Lower leg skin (tissue), 4 donors: Measurements from ENCODE around the gene TSPAN32. TPM values are rescaled to one million over a fixed set of nuclear protein-coding genes. Genes with fewer than 3 reads are reported as not detected.
A peak's percentile ranks its signal among the peaks of the same experiment; 100 is the strongest.
"Not testable (repeated sequence)": the region's sequence is repeated elsewhere in the genome, so short reads cannot be mapped to it uniquely, and the experiment has no call there.

Experiments used
- DNase-seq, 2 donors: peaks; one replicate each; pipeline ENCODE4 v3.0.0-alpha.2; 2019; ENCODE audit warnings: low spot score in 2 of 2
- H3K4me3 ChIP-seq: fragments of 200-600 bp; sonication (generic); 2 replicates; pipeline ENCODE4 v1.5.1; 2017; ENCODE audit warnings: mild to moderate bottlenecking, low read depth; ENCODE audit not compliant: poor library complexity, severe bottlenecking
- CTCF ChIP-seq, 3 donors: fragments of 450-650 bp; IDR thresholded peaks; one replicate each; pipeline ENCODE4 v1.5.1; 2016; ENCODE audit warnings: antibody characterized with exemption in 3 of 3, mild to moderate bottlenecking in 3 of 3, moderate library complexity in 2 of 3
- POLR2A ChIP-seq, 2 donors: fragments of 450-650 bp; IDR thresholded peaks; one replicate each; pipeline ENCODE4 v1.6.1; 2016 to 2017; ENCODE audit warnings: antibody characterized with exemption in 2 of 2, mild to moderate bottlenecking in 1 of 2, moderate library complexity in 1 of 2
- WGBS, 2 donors: methylation state at CpG; one replicate each; pipeline ENCODE4 v1.1.5; 2018; 5-methylcytosine and 5-hydroxymethylcytosine counted together
- intact Hi-C: fragments of 100-400 bp; cut with DNase I; formaldehyde crosslinking; loops from one replicate; pipeline ENCODE4 v1.15.0; 2023; ENCODE audit warnings: low total_unique reads
- total RNA-seq, 4 donors: library from RNA; depleted of rRNA; stranded (reverse); fragments of >200 nt; gene quantifications; one replicate each; pipeline ENCODE4 v1.1.0, GENCODE V29; 2016

TSPAN32 gene
- total RNA-seq, 4 donors from 2014 or later: 0.30 to 2.4 (median 1.5) TPM

- DNase-seq: peak in 1 of 2 donors; percentile 18
- WGBS, 2 donors: 86 to 95% methylated on average over 14 of the region's 14 CpGs
Observed at GRCh38 chr11:2276280-2277007, 25.4 kb upstream of the TSPAN32 start.

GRCh38 chr11:2277008-2277346 is 24.8 kb upstream of the TSPAN32 start:
- no peak overlapping the region for H3K4me3 ChIP-seq
- DNase-seq: peak in 1 of 2 donors; percentile 26
- WGBS, 2 donors: 48 to 74% methylated on average over 6 of the region's 6 CpGs
- intact Hi-C loops: no loop called here
- TF ChIP-seq CTCF (IDR thresholded peaks at IDR 0.05) (no peak), POLR2A (IDR thresholded peaks at IDR 0.05) (no peak)

More at GRCh38 chr11:2276280-2277007, 25.4 kb upstream of the TSPAN32 start:
- H3K4me3 ChIP-seq: no peak overlapping the region
- TF ChIP-seq CTCF (IDR thresholded peaks at IDR 0.05) (no peak), POLR2A (IDR thresholded peaks at IDR 0.05) (no peak)
- intact Hi-C loops: no loop called here

- intact Hi-C loops: no loop called here
- no peak overlapping the region for H3K4me3 ChIP-seq
- TF ChIP-seq POLR2A (IDR thresholded peaks at IDR 0.05): no peak
- TF ChIP-seq CTCF (IDR thresholded peaks at IDR 0.05): no peak
- WGBS, 2 donors: 79 to 81% methylated on average over 6 of the region's 6 CpGs
- peak in 1 of 2 donors; percentile 42 for DNase-seq
Observed at GRCh38 chr11:2277933-2278523, 23.8 kb upstream of the TSPAN32 start.

GRCh38 chr11:2280208-2280607 is 21.6 kb upstream of the TSPAN32 start:
- TF ChIP-seq CTCF (IDR thresholded peaks at IDR 0.05): no peak
- no peak for TF ChIP-seq POLR2A (IDR thresholded peaks at IDR 0.05)
- no peak overlapping the region for H3K4me3 ChIP-seq
- DNase-seq: no peak
- intact Hi-C loops: no loop called here
- WGBS, 2 donors: 74 to 77% methylated on average over 2 of the region's 2 CpGs

- H3K4me3 ChIP-seq, intact Hi-C loops: not testable (repeated sequence)
- 91 to 94% methylated on average over 10 to 13 of the region's 13 CpGs for WGBS, 2 donors
- peak in 1 of 2 donors; percentile 26 for DNase-seq
Observed at GRCh38 chr11:2286350-2286749, 15.5 kb upstream of the TSPAN32 start.

- DNase-seq: peak; percentile 12 to 77
- WGBS, 2 donors: 41 to 54% methylated on average over 16 of the region's 16 CpGs
- intact Hi-C loops: no loop called here
Observed at GRCh38 chr11:2287091-2287490, 14.7 kb upstream of the TSPAN32 start.

More at GRCh38 chr11:2287091-2287490, 14.7 kb upstream of the TSPAN32 start:
- H3K4me3 ChIP-seq: no peak overlapping the region
- TF ChIP-seq POLR2A (IDR thresholded peaks at IDR 0.05): no peak
- no peak for TF ChIP-seq CTCF (IDR thresholded peaks at IDR 0.05)
